GM18870 (cell line): Measurements from ENCODE around the gene TSGA10.
"Not testable (repeated sequence)": the region's sequence is repeated elsewhere in the genome, so short reads cannot be mapped to it uniquely, and the experiment has no call there.

ENCODE experiments used
- ATAC-seq: cut with Tn5 transposase; IDR thresholded peaks from one replicate; pipeline ENCODE4 v1.9.1; 2021; ENCODE audit warnings: moderate library complexity; ENCODE audit not compliant: unreplicated experiment

The TSGA10 gene

DNA sequence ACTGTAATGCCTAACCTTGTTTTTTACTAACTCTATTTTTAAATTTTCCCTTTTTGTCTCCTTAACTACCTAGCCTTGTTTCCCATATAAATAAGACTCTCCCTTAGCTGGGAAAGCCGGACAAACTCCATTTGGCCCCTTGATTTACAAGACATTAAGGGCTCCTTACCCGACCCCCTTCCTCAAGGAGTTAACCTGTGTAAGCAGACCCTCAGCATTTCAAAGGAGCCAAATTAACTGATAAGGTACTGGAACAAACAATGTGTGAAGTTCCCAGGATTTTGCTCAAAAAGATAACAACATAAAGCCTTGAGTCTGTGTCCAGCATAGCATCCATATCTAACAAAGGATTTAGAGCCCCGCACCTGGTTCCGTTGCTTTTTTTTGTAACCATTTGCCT, 72.9 kb downstream of the TSGA10 start:
- ATAC-seq: no peak

DNA sequence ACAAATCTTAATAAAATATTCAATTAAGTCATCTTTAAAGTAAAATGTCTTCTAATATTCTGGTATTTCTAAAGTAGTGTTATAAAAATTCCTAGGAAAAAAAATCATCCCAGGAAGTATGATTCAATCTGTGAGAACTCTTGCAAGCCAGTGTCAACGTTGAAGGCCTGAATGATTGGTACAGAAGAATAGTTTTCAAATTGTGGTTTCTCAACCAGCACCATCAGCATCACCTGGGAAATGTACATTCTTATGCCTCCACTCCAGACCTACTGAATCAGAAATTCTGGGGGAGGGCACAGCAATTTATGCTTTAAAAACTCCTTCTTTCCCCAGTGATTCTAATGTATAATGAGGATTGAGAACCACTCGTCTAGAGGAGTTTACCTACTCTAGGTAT, 75.5 kb downstream of the TSGA10 start:
- no peak for ATAC-seq

DNA sequence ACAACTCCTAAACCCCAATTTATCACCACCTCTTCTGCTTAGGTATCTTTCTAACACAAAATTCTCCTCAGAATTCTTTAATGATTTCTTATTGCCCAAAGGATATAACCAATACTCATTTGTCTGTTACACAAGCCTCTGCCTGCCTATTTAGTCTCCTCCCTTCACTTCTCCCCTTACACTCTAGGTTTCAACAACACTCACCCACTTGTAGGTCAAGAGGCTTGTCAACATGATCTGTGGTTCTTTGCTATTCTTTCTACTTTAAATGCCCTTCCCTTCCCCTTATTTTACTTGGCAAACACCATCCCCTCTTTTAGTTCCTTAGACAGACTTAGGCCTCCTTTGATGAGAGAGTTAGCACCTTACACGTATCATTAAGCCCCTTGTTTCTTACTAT, 82.2 kb downstream of the TSGA10 start:
- ATAC-seq: no peak

DNA sequence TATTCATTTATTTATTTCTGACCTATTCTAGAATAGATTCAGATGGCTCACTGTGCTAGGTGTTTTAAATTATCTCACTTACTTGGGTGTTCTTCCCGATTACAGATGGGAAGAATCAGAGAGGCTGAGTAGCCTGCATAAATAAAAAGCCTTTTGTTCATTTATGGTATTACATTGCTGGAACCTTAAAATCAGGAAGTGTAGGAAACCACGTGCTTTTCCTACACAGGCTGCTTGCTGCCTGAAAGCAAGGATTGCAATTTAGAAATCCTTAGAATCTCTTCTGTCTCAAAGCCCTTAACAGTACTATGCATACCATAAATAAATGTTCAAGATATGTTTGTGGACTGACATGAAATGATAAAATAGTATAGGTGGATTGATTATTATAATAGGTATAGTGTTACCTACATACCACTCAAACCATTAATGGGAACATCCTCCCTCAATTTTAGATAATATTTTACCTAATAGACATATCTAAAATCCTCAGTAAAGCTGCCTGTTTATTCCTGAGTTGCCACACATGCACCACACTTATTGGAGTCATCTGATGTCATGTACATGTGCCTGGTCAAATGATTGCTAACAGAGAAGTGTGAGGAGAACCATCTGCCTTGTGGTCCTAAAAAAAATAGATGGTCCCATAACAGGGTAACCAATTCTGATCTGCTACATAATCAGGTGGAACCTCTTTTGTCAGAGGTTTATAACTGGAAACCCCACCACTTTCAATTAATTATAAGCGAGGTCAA, 86.7 kb downstream of the TSGA10 start:
- no peak for ATAC-seq

DNA sequence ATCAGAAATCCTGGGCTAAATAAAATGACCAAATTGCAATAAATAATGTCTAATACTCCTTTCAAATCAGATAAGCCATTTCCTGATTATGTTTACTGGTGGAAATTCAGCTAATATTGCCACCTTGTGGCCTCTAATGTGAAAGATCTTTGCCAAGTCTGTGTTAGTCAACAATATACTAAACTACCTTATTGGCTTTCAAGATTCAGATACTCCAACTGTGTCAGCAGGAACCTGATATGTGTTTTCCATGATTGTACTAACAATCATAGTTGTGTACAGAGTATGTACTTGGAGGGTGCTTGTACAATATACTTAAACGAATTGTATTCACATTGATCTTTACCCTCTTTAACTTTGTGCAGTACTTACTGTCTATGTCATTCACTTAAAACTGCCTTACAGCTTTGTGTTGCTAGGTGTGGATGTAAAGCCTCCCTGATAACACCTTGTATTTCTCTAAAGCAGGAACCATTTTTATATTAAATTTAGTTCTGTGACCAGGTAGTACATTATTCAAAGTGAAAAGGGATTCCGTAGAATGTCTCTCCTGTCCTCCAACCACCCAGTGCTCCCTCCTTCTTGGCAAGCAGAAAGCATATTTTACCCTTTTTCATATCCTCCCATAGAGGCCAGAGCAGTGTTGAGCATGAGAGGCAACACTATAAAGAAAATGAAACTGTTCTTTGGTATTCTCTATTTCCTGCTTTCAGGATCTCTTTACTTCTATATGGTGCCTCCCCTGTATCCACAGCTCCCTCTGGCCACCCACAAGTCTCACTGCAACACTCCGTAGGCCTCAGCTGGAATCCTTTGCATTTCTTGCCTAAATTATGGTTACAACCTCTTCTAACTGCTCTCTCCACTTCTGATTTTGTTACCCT, 88.4 kb downstream of the TSGA10 start:
- peak; percentile 95 for ATAC-seq

DNA sequence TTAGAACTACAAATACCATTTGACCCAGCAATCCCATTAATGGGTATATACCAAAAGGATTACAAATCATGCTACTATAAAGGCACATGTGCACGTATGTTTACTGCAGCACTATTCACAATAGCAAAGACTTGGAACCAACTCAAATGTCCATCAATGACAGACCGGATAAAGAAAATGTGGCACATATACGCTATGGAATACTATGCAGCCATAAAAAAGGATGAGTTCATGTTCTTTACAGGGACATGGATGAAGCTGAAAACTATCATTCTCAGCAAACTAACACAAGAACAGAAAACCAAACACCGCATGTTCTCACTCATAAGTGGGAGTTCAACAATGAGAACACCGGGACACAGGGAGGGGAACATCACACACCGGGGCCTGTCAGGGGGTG, 105.6 kb downstream of the TSGA10 start:
- not testable (repeated sequence) for ATAC-seq

DNA sequence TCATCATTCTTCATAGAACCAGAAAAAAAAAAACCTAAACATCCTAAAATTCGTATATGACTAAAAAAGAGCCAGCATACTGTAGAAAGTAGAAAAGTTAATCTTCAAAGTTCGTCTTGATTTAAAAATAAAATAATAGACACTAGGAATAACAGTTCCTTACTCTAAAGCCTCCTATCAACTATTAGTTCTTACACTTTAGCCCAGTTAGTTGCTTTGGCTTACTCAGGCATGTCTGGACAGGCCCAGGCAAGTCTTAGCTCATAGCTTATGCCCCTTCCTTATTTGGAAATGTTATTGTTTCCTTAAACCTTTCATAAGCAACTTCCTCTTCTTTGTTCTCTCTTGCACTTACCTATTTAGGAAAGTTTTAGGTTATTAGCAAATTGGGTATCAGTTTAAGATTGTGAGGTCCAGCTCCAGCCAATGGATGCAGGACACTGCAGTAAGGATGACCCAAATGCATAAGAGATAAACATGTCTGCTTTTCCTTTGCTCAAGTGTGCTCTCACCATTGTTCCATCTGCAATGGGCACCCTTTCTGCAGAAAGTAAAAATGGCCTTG, 113.9 kb downstream of the TSGA10 start:
- not testable (repeated sequence) for ATAC-seq

DNA sequence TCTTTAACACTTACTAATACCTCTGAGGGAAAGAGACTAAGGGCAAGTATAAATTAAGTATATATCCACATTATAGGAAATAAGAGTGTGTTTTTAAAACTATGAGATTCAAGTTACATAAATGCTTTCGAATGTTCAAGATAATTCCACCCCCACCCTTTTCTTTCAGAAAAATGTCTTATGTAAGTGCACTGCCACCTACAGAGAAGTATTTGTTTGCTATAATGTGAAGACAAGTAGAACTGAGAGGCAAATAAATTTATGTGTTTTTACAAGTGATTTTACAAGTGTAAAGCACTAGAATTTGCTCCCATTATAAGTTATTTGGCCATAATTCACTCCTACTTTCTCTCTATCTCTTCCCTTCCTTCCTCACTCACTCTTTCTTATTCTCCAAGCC, 118.8 kb downstream of the TSGA10 start:
- no peak for ATAC-seq

DNA sequence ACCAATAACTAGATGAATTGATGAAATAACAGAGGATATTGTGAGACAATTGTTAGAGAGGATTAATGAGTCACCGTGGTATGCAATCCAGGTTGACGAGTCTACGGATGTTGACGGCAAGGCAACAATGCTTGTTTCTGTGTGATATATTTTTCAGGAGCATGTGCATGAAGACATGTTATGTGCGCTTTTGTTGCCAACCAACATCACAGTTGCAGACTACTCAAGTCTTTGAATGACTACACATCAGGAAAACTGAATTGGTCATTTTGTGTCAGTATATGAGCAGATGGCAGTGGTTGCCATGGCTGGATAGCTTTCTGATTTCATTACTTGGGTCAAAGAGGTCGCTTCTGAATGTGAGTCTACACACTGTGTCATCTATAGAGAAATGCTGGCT, 122.0 kb downstream of the TSGA10 start:
- no peak for ATAC-seq

DNA sequence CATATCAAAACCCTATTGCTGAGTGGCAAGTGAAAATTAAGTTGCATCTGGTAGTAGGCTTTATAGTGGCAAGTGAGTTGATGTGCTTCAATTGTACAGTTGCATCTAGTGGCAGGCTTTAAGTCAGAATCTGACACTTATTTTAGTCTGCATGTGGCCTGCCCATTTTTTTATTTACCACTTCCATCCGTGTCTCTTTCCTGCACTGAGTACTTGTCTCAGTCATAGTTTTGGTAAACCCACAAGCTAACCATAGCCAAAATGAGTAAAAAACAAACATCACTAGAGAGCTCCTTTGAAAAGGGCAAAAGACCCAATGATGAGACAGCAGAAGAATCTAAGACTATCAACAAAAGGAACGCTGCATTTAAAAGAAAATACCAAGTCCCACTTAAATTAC, 122.7 kb downstream of the TSGA10 start:
- no peak for ATAC-seq

DNA sequence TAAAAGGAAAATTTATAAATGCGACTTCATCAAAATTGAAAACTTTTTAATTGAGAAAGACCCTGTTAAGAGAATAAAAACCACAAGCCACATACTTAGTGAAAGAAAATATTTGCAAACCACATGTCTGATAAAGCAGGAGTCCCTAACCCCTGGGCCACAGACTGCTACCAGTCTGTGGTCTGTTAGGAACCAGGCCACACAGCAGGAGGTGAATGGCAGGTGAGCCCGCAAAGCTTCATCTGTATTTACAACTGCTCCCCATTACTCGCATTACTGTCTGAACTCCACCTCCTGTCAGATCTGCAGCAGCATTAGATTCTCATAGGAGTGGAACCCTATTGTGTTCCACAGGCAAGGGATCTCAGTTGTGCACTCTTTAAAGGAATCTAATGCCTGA, 123.3 kb downstream of the TSGA10 start:
- no peak for ATAC-seq

DNA sequence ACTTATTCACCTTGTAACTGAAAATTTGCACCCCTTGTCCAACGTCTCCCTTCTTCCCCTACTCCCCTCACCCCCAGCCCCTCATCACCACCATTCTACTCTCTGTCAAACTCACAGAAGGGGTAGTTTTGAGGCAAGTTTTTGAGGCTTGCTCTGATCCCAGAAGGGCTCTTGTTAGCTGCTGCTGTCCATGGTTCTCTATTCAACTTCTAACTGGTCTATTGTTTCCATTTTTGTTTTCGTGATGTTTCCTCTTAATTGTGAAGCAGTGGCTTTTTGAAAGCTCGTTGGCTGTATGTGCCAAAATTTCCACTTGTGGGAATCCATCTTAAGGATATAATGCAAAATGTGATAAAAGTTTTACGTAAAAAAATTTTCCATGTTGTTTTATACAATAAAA, 126.2 kb downstream of the TSGA10 start:
- no peak for ATAC-seq

DNA sequence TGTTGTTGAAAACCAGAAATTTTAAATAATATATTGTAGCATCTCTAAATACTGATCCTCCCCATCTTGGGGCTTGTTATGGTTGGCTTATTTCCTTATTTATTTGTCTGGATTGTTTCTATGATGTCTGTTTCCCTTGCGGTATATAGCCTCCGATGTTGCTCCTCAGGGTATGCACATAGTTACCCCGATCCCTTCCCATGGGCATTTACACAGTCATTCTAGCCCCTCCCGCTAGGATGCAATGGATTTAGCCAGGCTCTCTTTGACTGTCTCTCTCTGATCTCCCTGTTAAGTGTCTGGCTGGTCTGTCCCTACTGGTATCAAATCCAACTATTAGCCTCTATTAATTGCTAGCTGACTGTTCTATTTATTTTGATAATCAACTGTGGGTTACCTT, 126.9 kb downstream of the TSGA10 start:
- no peak for ATAC-seq

DNA sequence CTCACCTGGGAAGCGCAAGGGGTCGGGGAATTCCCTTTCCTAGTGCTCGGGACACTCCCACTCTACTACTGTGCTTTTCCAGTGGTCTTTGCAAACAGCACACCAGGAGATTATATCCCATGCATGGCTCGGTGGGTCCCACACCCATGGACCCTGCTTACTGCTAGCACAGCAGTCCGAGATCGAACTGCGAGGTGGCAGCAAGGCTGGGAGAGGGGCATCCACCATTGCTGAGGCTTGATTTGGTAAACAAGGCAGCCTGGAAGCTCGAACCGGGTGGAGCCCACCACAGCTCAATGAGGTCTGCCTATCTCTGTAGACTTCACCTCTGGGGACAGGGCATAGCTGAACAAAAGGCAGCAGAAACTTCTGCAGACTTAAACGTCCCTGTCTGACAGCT, 154.0 kb downstream of the TSGA10 start:
- no peak for ATAC-seq

DNA sequence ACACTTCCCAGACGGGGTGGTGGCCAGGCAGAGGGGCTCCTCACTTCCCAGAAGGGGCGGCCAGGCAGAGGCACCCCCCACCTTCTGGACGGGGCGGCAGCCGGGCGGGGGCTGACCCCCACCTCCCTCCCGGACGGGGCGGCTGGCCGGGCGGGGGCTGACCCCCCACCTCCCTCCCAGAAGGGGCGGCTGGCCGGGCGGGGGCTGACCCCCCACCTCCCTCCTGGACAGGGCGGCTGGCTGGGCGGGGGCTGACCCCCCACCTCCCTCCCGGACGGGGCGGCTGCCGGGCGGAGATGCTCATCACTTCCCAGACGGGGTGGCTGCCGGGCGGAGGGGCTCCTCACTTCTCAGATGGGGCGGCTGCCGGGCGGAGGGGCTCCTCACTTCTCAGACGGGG, 166.0 kb downstream of the TSGA10 start:
- not testable (repeated sequence) for ATAC-seq

DNA sequence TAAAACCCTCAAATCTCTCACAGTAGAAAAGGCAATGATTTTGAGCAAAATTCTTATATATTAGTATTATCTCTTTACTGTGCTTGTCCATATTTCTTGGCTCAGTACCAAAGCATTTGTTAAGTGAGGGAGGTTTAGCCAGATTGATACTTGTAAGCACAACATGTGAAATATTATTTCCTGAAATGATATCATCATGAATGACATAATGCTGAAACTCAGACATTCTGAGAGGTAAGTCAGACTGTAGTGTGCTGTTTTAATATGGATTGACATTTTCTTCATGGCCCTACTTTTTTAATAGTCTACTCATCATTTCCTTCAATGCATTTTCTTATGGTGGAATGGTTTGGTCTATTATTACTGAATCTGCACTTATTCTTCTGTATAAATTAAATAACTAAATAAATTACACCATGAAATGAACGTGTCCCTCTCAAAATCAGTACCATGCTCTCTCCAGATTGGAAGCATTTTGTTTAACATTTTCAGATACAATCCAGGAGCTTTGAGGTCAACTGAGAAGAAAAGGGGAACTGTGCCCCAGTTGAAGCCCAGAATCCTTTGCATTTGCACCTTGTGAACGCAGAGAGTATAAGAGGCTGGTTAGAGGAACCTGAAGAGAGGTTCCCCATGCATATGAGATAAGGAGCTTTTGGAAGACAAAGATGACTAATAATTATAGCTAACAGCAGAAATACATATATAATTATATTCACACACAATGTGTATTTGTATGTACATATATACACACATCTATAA, 168.7 kb downstream of the TSGA10 start:
- ATAC-seq: no peak

DNA sequence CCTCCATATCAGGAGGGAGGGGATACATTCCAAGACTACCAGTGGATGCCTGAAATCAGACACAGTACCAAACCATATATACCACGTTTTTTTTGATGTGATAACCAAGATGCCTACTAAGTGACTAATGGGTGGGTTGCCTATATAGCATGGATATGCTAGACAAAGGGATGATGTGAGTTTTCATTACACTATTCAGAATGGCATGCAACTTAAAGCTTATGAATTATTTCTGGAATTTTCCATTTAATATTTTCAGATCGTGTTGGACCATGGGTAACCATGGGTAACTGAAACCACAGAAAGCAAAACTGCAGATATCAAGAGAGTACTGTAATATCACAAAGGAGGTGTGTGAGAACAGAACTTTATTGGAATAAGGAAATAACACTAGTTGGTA, 179.1 kb downstream of the TSGA10 start:
- no peak for ATAC-seq

DNA sequence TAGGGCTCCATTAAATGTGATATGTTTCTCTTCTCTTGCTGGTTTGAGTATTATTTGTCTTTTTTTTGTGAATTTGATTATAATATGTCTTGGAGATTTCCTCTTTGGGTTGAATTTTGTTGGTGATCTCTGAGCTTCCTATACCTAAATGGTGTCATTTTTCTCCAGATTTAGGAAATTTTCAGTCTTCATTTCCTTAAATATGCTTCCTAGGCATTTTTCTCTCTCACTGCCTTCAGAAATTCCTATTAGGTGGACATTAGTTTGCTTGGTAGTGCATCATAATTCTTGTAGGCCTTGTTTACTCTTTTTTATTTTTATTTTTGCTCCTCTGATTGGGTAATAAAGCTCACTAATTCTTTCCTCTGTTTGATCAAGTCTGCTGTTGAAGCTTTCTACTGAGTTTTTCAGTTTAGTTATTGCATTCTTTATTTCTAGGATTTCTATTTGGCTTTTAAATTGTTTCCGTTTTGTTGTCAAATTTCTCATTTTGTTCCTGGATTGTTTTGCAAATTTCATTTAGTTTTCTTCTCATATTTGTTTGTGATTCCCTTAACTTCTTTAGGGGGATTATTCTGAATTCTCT, 182.1 kb downstream of the TSGA10 start:
- no peak for ATAC-seq

DNA sequence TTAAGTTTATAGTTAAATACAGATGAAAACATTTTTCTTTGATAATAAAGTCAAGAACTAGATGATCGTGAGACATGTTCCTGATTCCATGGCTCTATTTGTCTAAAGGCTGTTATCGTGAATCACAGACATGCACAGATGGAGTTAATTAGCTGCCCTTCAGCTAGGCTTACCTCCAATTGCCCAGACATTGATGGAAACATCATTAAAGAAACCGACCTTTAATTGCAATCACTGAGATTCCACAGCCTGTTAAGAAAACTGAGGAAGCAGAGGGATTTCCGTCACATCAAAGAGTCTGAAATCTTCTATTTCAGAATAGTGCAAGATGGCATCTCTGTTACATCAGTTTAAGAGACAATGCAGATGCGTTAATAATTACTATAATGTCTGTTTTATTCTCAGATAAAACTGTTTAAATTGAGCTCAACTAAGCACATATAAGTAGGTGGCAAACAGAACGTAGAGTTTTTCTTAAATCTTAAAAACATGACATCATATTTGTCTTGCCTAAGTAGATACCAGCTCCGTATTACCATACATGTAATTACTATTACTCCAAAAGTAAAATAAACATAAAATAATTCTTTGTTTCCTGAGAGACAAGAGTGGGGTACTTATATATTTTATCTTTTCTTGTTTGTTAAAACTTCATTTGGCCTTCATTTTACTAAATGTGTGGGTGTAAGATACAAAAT, 194.8 kb downstream of the TSGA10 start:
- no peak for ATAC-seq

DNA sequence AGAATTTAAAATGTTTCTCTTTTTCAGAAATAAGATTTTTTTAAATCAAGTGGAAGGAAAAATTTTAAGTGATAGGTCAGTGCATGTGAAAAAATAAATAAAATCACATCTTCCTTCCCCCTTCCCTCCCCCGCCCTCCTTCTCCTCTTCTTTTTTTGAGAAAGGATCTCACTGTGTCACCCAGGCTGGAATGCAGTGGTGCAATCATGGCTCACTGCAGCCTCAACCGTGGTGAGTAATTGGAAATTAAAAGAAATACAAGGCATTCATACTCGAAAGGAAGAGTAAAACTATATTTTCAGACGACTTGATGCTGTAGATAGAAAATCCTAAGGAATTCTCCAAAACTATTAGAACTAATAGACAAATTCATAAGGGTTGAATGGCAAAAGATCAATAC, 201.8 kb downstream of the TSGA10 start:
- ATAC-seq: no peak
